ENCODE results near the gene FICD. TPM values are rescaled to one million over a fixed set of nuclear protein-coding genes. Genes with fewer than 3 reads are reported as not detected.

FICD gene
- total and polyA plus RNA-seq, 2 donors (not counting 1 experiment from before 2014, with no cell fraction given): 1.9 to 8.6 TPM

- peaks cover 27% of the 10 kb centered on the region for H3K36me3 ChIP-seq (ENCODE audit: control insufficient read depth, insufficient read depth, low read length)
- no peak overlapping the region for H3K4me2 ChIP-seq (ENCODE audit: extremely low read depth, insufficient read depth, low read length)
- H4K20me1 ChIP-seq (ENCODE audit: control insufficient read depth, extremely low read depth, insufficient read depth, low read length): no peaks in the 10 kb centered on the region
- peaks cover 4% of the 10 kb centered on the region for H3K4me1 ChIP-seq (ENCODE audit: control insufficient read depth, extremely low read depth, insufficient read depth, low read length)
- H3K27me3 ChIP-seq (ENCODE audit: control insufficient read depth, insufficient read depth, low read length): no peaks in the 10 kb centered on the region
- H2AFZ ChIP-seq (ENCODE audit: low read length): no peak overlapping the region
- no peak for DNase-seq (ENCODE audit: low read depth in 2 of 2)
- TF ChIP-seq EZH2 (IDR thresholded peaks at IDR 0.05; ENCODE audit: low read length, missing control alignments): no peak
- TF ChIP-seq CTCF (conservative IDR thresholded peaks at IDR 0.05 in 1 of 2, IDR thresholded peaks at IDR 0.05 in 1 of 2; ENCODE audit: low read depth in 1 of 2, low read length in 2 of 2): no peak
- no peak overlapping the region for H3K27ac ChIP-seq (ENCODE audit: insufficient read depth, low read length)
- no peaks in the 10 kb centered on the region for H3K79me2 ChIP-seq (ENCODE audit: control insufficient read depth, insufficient read depth, low read length)
- H3K4me3 ChIP-seq (replicated peaks in 1 of 4; ENCODE audit: control extremely low read depth in 1 of 4, insufficient read depth in 1 of 4, low read depth in 3 of 4, low read length in 4 of 4): no peak overlapping the region
- no peak overlapping the region for H3K9ac ChIP-seq (ENCODE audit: insufficient read depth, low read length)
- no peaks in the 10 kb centered on the region for H3K9me3 ChIP-seq (ENCODE audit: control insufficient read depth, insufficient read depth, low read depth, low read length)
These were observed 2.4 kb downstream of the FICD start for GRCh38 chr12:108517288-108518100.

GRCh38 chr12:108518101-108518715 is 3.1 kb downstream of the FICD start:
- Histone ChIP-seq H2AFZ (ENCODE audit: low read length) (no peak overlapping the region), H3K27ac (ENCODE audit: insufficient read depth, low read length) (no peak overlapping the region), H3K27me3 (ENCODE audit: control insufficient read depth, insufficient read depth, low read length) (no peaks in the 10 kb centered on the region), H3K79me2 (ENCODE audit: control insufficient read depth, insufficient read depth, low read length) (no peaks in the 10 kb centered on the region), H3K4me3 (replicated peaks in 1 of 4; ENCODE audit: control extremely low read depth in 1 of 4, insufficient read depth in 1 of 4, low read depth in 3 of 4, low read length in 4 of 4) (no peak overlapping the region), H4K20me1 (ENCODE audit: control insufficient read depth, extremely low read depth, insufficient read depth, low read length) (no peaks in the 10 kb centered on the region), H3K9me3 (ENCODE audit: control insufficient read depth, insufficient read depth, low read depth, low read length) (no peaks in the 10 kb centered on the region), H3K36me3 (ENCODE audit: control insufficient read depth, insufficient read depth, low read length) (peaks cover 31% of the 10 kb centered on the region), H3K4me2 (ENCODE audit: extremely low read depth, insufficient read depth, low read length) (no peak overlapping the region), H3K9ac (ENCODE audit: insufficient read depth, low read length) (no peak overlapping the region), H3K4me1 (ENCODE audit: control insufficient read depth, extremely low read depth, insufficient read depth, low read length) (peaks cover 4% of the 10 kb centered on the region)
- TF ChIP-seq CTCF (conservative IDR thresholded peaks at IDR 0.05 in 1 of 2, IDR thresholded peaks at IDR 0.05 in 1 of 2; ENCODE audit: low read depth in 1 of 2, low read length in 2 of 2): no peak
- TF ChIP-seq EZH2 (IDR thresholded peaks at IDR 0.05; ENCODE audit: low read length, missing control alignments): no peak
- DNase-seq (ENCODE audit: low read depth in 2 of 2): no peak

GRCh38 chr12:108518716-108519496 is 3.8 kb downstream of the FICD start:
- H2AFZ ChIP-seq (ENCODE audit: low read length): no peak overlapping the region
- no peaks in the 10 kb centered on the region for H3K27me3 ChIP-seq (ENCODE audit: control insufficient read depth, insufficient read depth, low read length)
- no peaks in the 10 kb centered on the region for H3K79me2 ChIP-seq (ENCODE audit: control insufficient read depth, insufficient read depth, low read length)
- H3K4me2 ChIP-seq (ENCODE audit: extremely low read depth, insufficient read depth, low read length): no peak overlapping the region
- H3K4me3 ChIP-seq (replicated peaks in 1 of 4; ENCODE audit: control extremely low read depth in 1 of 4, insufficient read depth in 1 of 4, low read depth in 3 of 4, low read length in 4 of 4): no peak overlapping the region
- DNase-seq (ENCODE audit: low read depth in 2 of 2): no peak
- H3K27ac ChIP-seq (ENCODE audit: insufficient read depth, low read length): no peak overlapping the region
- no peaks in the 10 kb centered on the region for H3K9me3 ChIP-seq (ENCODE audit: control insufficient read depth, insufficient read depth, low read depth, low read length)
- no peaks in the 10 kb centered on the region for H4K20me1 ChIP-seq (ENCODE audit: control insufficient read depth, extremely low read depth, insufficient read depth, low read length)
- H3K4me1 ChIP-seq (ENCODE audit: control insufficient read depth, extremely low read depth, insufficient read depth, low read length): peaks cover 4% of the 10 kb centered on the region
- H3K36me3 ChIP-seq (ENCODE audit: control insufficient read depth, insufficient read depth, low read length): peaks cover 33% of the 10 kb centered on the region
- no peak overlapping the region for H3K9ac ChIP-seq (ENCODE audit: insufficient read depth, low read length)
- no peak for TF ChIP-seq CTCF (conservative IDR thresholded peaks at IDR 0.05 in 1 of 2, IDR thresholded peaks at IDR 0.05 in 1 of 2; ENCODE audit: low read depth in 1 of 2, low read length in 2 of 2)
- TF ChIP-seq EZH2 (IDR thresholded peaks at IDR 0.05; ENCODE audit: low read length, missing control alignments): no peak

Data from fibroblast of lung (primary cell).